Measurements from ENCODE around the gene MFSD1.

The MFSD1 gene

GRCh38 chr3:158801696-158802408 lies at the start of gene MFSD1:
Gene MFSD1, plus strand, starts transcription at chr3:158802054. Its CDS starts 99 bp downstream, at chr3:158802153.
- Histone ChIP-seq H3K4me1 (peaks cover 15% of the 10 kb centered on the region), H3K36me3 (replicated peaks) (no peaks in the 10 kb centered on the region), H3K9me3 (no peaks in the 10 kb centered on the region), H3K27me3 (ENCODE audit: low read depth) (no peaks in the 10 kb centered on the region), H3K4me3 (peak within 1 kb of the TSS; percentile 74)
- in situ Hi-C loops (cut with MboI; ENCODE audit: low sequenced_read_pairs) = loop anchor here (25.0 kb wide), 1 partner anchor 1190 kb away; no protein-coding TSS in a partner anchor
- peak; percentile 85 to 92 for DNase-seq (ENCODE audit: low spot score in 2 of 2)

GRCh38 chr3:158753854-158754253 lies 48.0 kb upstream of the MFSD1 start:
- H3K9me3 ChIP-seq = no peaks in the 10 kb centered on the region
- in situ Hi-C loops (cut with MboI; ENCODE audit: low sequenced_read_pairs) = no loop called here

GRCh38 chr3:158755421-158755820 lies 46.4 kb upstream of the MFSD1 start:
- H3K9me3 ChIP-seq = no peaks in the 10 kb centered on the region
- no peak overlapping the region for H3K4me3 ChIP-seq
- H3K27me3 ChIP-seq (ENCODE audit: low read depth) = no peaks in the 10 kb centered on the region
- in situ Hi-C loops (cut with MboI; ENCODE audit: low sequenced_read_pairs) = no loop called here
- no peak for DNase-seq (ENCODE audit: low spot score in 2 of 2)
- no peaks in the 10 kb centered on the region for H3K36me3 ChIP-seq (replicated peaks)
- no peaks in the 10 kb centered on the region for H3K4me1 ChIP-seq

More at GRCh38 chr3:158753854-158754253, 48.0 kb upstream of the MFSD1 start:
- H3K4me1 ChIP-seq = no peaks in the 10 kb centered on the region
- no peak overlapping the region for H3K4me3 ChIP-seq
- DNase-seq (ENCODE audit: low spot score in 2 of 2) = no peak
- no peaks in the 10 kb centered on the region for H3K27me3 ChIP-seq (ENCODE audit: low read depth)
- no peaks in the 10 kb centered on the region for H3K36me3 ChIP-seq (replicated peaks)

- DNase-seq (ENCODE audit: low spot score in 2 of 2) = no peak
- in situ Hi-C loops (cut with MboI; ENCODE audit: low sequenced_read_pairs) = no loop called here
- no peaks in the 10 kb centered on the region for H3K36me3 ChIP-seq (replicated peaks)
- H3K9me3 ChIP-seq = no peaks in the 10 kb centered on the region
- H3K27me3 ChIP-seq (ENCODE audit: low read depth) = no peaks in the 10 kb centered on the region
- no peaks in the 10 kb centered on the region for H3K4me1 ChIP-seq
- no peak overlapping the region for H3K4me3 ChIP-seq
Measured at GRCh38 chr3:158761350-158761749, 40.5 kb upstream of the MFSD1 start.

- Histone ChIP-seq H3K36me3 (replicated peaks) (no peaks in the 10 kb centered on the region), H3K27me3 (ENCODE audit: low read depth) (no peaks in the 10 kb centered on the region), H3K4me1 (no peaks in the 10 kb centered on the region), H3K9me3 (no peaks in the 10 kb centered on the region), H3K4me3 (no peak overlapping the region)
- in situ Hi-C loops (cut with MboI; ENCODE audit: low sequenced_read_pairs) = no loop called here
- no peak for DNase-seq (ENCODE audit: low spot score in 2 of 2)
Measured at GRCh38 chr3:158762701-158763100, 39.2 kb upstream of the MFSD1 start.

- Histone ChIP-seq H3K36me3 (replicated peaks) (no peaks in the 10 kb centered on the region), H3K9me3 (no peaks in the 10 kb centered on the region), H3K4me1 (no peaks in the 10 kb centered on the region), H3K27me3 (ENCODE audit: low read depth) (no peaks in the 10 kb centered on the region), H3K4me3 (no peak overlapping the region)
- no peak for DNase-seq (ENCODE audit: low spot score in 2 of 2)
- in situ Hi-C loops (cut with MboI; ENCODE audit: low sequenced_read_pairs) = no loop called here
Measured at GRCh38 chr3:158763421-158763820, 38.4 kb upstream of the MFSD1 start.

GRCh38 chr3:158765518-158766205 lies 36.2 kb upstream of the MFSD1 start:
- Histone ChIP-seq H3K4me1 (no peaks in the 10 kb centered on the region), H3K9me3 (no peaks in the 10 kb centered on the region), H3K4me3 (no peak overlapping the region), H3K27me3 (ENCODE audit: low read depth) (no peaks in the 10 kb centered on the region), H3K36me3 (replicated peaks) (no peaks in the 10 kb centered on the region)
- DNase-seq (ENCODE audit: low spot score in 2 of 2) = no peak
- in situ Hi-C loops (cut with MboI; ENCODE audit: low sequenced_read_pairs) = no loop called here

GRCh38 chr3:158766364-158766763 lies 35.5 kb upstream of the MFSD1 start:
- Histone ChIP-seq H3K4me1 (no peaks in the 10 kb centered on the region), H3K27me3 (ENCODE audit: low read depth) (no peaks in the 10 kb centered on the region), H3K4me3 (no peak overlapping the region), H3K36me3 (replicated peaks) (no peaks in the 10 kb centered on the region), H3K9me3 (no peaks in the 10 kb centered on the region)
- DNase-seq (ENCODE audit: low spot score in 2 of 2) = no peak
- in situ Hi-C loops (cut with MboI; ENCODE audit: low sequenced_read_pairs) = no loop called here

- no peaks in the 10 kb centered on the region for H3K36me3 ChIP-seq (replicated peaks)
- H3K9me3 ChIP-seq = no peaks in the 10 kb centered on the region
- no peaks in the 10 kb centered on the region for H3K27me3 ChIP-seq (ENCODE audit: low read depth)
- H3K4me1 ChIP-seq = no peaks in the 10 kb centered on the region
- H3K4me3 ChIP-seq = no peak overlapping the region
- in situ Hi-C loops (cut with MboI; ENCODE audit: low sequenced_read_pairs) = no loop called here
- DNase-seq (ENCODE audit: low spot score in 2 of 2) = no peak
Measured at GRCh38 chr3:158768361-158768787, 33.5 kb upstream of the MFSD1 start.

GRCh38 chr3:158768881-158769543 lies 32.8 kb upstream of the MFSD1 start:
- in situ Hi-C loops (cut with MboI; ENCODE audit: low sequenced_read_pairs) = no loop called here
- no peak for DNase-seq (ENCODE audit: low spot score in 2 of 2)
- H3K27me3 ChIP-seq (ENCODE audit: low read depth) = no peaks in the 10 kb centered on the region

GRCh38 chr3:158769549-158769948 lies 32.3 kb upstream of the MFSD1 start:
- H3K36me3 ChIP-seq (replicated peaks) = no peaks in the 10 kb centered on the region
- DNase-seq (ENCODE audit: low spot score in 2 of 2) = no peak
- no peaks in the 10 kb centered on the region for H3K27me3 ChIP-seq (ENCODE audit: low read depth)
- no peaks in the 10 kb centered on the region; the same call in 1 of the 2 replicates for H3K4me1 ChIP-seq
- H3K4me3 ChIP-seq = no peak overlapping the region
- H3K9me3 ChIP-seq = no peaks in the 10 kb centered on the region
- in situ Hi-C loops (cut with MboI; ENCODE audit: low sequenced_read_pairs) = no loop called here

More at GRCh38 chr3:158768881-158769543, 32.8 kb upstream of the MFSD1 start:
- Histone ChIP-seq H3K4me1 (no peaks in the 10 kb centered on the region; the same call in 1 of the 2 replicates), H3K36me3 (replicated peaks) (no peaks in the 10 kb centered on the region), H3K4me3 (no peak overlapping the region), H3K9me3 (no peaks in the 10 kb centered on the region)

GRCh38 chr3:158769952-158770740 lies 31.7 kb upstream of the MFSD1 start:
- Histone ChIP-seq H3K27me3 (ENCODE audit: low read depth) (no peaks in the 10 kb centered on the region), H3K9me3 (no peaks in the 10 kb centered on the region), H3K36me3 (replicated peaks) (no peaks in the 10 kb centered on the region), H3K4me1 (no peaks in the 10 kb centered on the region; the same call in 1 of the 2 replicates), H3K4me3 (no peak overlapping the region)
- DNase-seq (ENCODE audit: low spot score in 2 of 2) = no peak
- in situ Hi-C loops (cut with MboI; ENCODE audit: low sequenced_read_pairs) = no loop called here

- H3K9me3 ChIP-seq = no peaks in the 10 kb centered on the region
- no peak for DNase-seq (ENCODE audit: low spot score in 2 of 2)
- no peak overlapping the region for H3K4me3 ChIP-seq
- H3K4me1 ChIP-seq = no peaks in the 10 kb centered on the region; the same call in 1 of the 2 replicates
- in situ Hi-C loops (cut with MboI; ENCODE audit: low sequenced_read_pairs) = no loop called here
- H3K36me3 ChIP-seq (replicated peaks) = no peaks in the 10 kb centered on the region
- no peaks in the 10 kb centered on the region for H3K27me3 ChIP-seq (ENCODE audit: low read depth)
Measured at GRCh38 chr3:158770741-158771350, 31.0 kb upstream of the MFSD1 start.
